ENCODE measurements around the gene PRRX2.
"Not testable (repeated sequence)": the region's sequence is repeated elsewhere in the genome, so short reads cannot be mapped to it uniquely, and the experiment has no call there.

The PRRX2 gene

GRCh38 chr9:129635099-129636065, 30.1 kb upstream of the PRRX2 start:
- ATAC-seq, result no peak
- no peak for TF ChIP-seq RARB (CRISPR knock-in tag; IDR thresholded peaks at IDR 0.05)
- TF ChIP-seq PPARA (CRISPR knock-in tag; IDR thresholded peaks at IDR 0.05; ENCODE audit: borderline replicate concordance), result no peak
- no peak for TF ChIP-seq ZFP30 (CRISPR knock-in tag; IDR thresholded peaks at IDR 0.05)
- no peak for TF ChIP-seq ZC3H10 (CRISPR knock-in tag; IDR thresholded peaks at IDR 0.05)
- TF ChIP-seq PATZ1 (CRISPR knock-in tag; IDR thresholded peaks at IDR 0.05; ENCODE audit: borderline replicate concordance), result no peak
- no peak for TF ChIP-seq OSR1 (CRISPR knock-in tag; IDR thresholded peaks at IDR 0.05)
- TF ChIP-seq TOX (CRISPR knock-in tag; IDR thresholded peaks at IDR 0.05; ENCODE audit: borderline replicate concordance), result no peak
- no peak for TF ChIP-seq SNAI2 (CRISPR knock-in tag; IDR thresholded peaks at IDR 0.05)
- no peak for TF ChIP-seq CSDC2 (CRISPR knock-in tag; IDR thresholded peaks at IDR 0.05)
- no peak for TF ChIP-seq CSRNP3 (CRISPR knock-in tag; IDR thresholded peaks at IDR 0.05)
- no peak for TF ChIP-seq TCF4 (CRISPR knock-in tag; IDR thresholded peaks at IDR 0.05; ENCODE audit: borderline replicate concordance)
- no peak for TF ChIP-seq ZNF565 (CRISPR knock-in tag; conservative IDR thresholded peaks at IDR 0.05; ENCODE audit: low read depth)
- no peak for TF ChIP-seq ARNTL (CRISPR knock-in tag; IDR thresholded peaks at IDR 0.05; ENCODE audit: borderline replicate concordance, low read depth)
- no peak for TF ChIP-seq TSHZ2 (CRISPR knock-in tag; IDR thresholded peaks at IDR 0.05)
- no peak for TF ChIP-seq ISL1 (CRISPR knock-in tag; IDR thresholded peaks at IDR 0.05)

GRCh38 chr9:129636343-129636742, 29.1 kb upstream of the PRRX2 start:
- not testable (repeated sequence) for ATAC-seq

GRCh38 chr9:129637102-129637501, 28.3 kb upstream of the PRRX2 start:
- TF ChIP-seq CREB5 (CRISPR knock-in tag; IDR thresholded peaks at IDR 0.05; ENCODE audit: low read depth) (no peak), PATZ1 (CRISPR knock-in tag; IDR thresholded peaks at IDR 0.05; ENCODE audit: borderline replicate concordance) (no peak), ARNTL (CRISPR knock-in tag; IDR thresholded peaks at IDR 0.05; ENCODE audit: borderline replicate concordance, low read depth) (no peak)
- ATAC-seq, result no peak
